ENCODE data around the gene EDA. TPM values are rescaled to one million over a fixed set of nuclear protein-coding genes. Genes with fewer than 3 reads are reported as not detected.

EDA gene
- total RNA-seq, 1 donor from 2014 or later = 1.1 TPM

DNA sequence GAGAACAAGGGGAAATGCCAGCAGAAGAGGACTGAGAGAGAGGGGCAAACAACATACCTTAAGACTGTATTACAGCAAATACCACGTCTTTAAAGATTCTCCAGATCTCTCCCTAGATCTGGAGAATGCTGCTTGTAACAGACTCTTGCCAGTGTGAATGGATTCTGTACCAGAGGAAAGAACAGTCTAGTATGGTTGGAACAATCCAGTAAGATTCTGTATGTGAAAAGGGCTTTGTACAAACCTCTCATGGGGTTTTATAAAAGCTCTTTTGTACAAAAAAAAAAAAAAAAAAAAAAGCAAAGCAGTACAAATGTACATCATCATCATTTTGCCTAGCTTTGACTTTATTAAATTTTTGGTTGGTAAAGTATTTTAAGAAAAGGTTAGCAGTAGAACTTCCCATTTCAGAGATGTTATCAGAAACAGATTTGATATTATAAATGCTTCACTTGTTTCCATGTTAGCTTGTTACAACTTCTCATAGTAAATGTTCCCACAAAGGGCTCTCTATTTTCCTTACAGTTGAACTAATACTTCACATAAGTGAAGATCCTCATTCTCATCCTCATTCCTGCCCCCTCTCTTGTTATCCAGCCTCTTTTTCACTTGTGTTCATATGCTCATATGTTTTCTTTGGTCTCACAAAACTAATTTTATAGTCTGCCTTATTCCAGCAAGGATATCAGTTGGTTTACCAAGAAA lies 144.2 kb downstream of the EDA start:
- no peak overlapping the region for H3K4me3 Mint-ChIP-seq (ENCODE audit: unreplicated experiment)
- TF ChIP-seq CTCF (IDR thresholded peaks at IDR 0.05) = no peak
- H3K27me3 Mint-ChIP-seq (ENCODE audit: low read depth) = no peaks in the 10 kb centered on the region
- no peak for DNase-seq (ENCODE audit: low spot score)
- no peaks in the 10 kb centered on the region for H3K36me3 Mint-ChIP-seq (ENCODE audit: low read depth)
- peaks cover 12% of the 10 kb centered on the region for H3K9me3 Mint-ChIP-seq (ENCODE audit: low read depth)
- H3K4me1 Mint-ChIP-seq (ENCODE audit: low read depth) = no peaks in the 10 kb centered on the region
- H3K27ac Mint-ChIP-seq (ENCODE audit: unreplicated experiment) = no peak overlapping the region

GRCh38 chrX:69761633-69762032 lies 145.7 kb downstream of the EDA start:
- no peak overlapping the region for H3K27ac Mint-ChIP-seq (ENCODE audit: unreplicated experiment)
- H3K36me3 Mint-ChIP-seq (ENCODE audit: low read depth) = no peaks in the 10 kb centered on the region
- H3K4me3 Mint-ChIP-seq (ENCODE audit: unreplicated experiment) = no peak overlapping the region
- TF ChIP-seq CTCF (IDR thresholded peaks at IDR 0.05) = no peak
- DNase-seq (ENCODE audit: low spot score) = no peak
- no peaks in the 10 kb centered on the region for H3K4me1 Mint-ChIP-seq (ENCODE audit: low read depth)
- no peaks in the 10 kb centered on the region for H3K27me3 Mint-ChIP-seq (ENCODE audit: low read depth)
- peaks cover 11% of the 10 kb centered on the region for H3K9me3 Mint-ChIP-seq (ENCODE audit: low read depth)

DNA sequence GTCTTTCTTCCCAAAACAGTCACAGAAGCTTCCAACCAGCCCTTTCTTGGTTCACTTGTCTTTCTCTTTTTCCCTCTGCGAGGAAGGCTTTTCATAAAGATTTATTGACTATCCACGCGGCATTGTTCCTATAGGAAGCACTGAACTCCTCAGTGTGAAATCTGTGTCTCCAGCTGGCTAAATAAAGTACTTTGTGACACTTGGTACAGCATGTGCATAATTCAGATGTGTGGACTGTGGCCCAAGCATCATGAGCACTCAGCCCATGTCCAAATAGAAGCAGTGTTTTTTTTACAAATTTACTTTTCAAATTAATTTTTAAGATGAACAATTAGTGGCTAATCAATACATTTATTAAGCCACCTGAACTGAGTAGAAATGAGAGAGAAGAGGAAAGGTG lies 146.4 kb downstream of the EDA start:
- DNase-seq (ENCODE audit: low spot score) = no peak
- Mint-ChIP-seq H3K9me3 (ENCODE audit: low read depth) (peaks cover 10% of the 10 kb centered on the region), H3K27me3 (ENCODE audit: low read depth) (no peaks in the 10 kb centered on the region)

GRCh38 chrX:69793260-69793935 lies 177.5 kb downstream of the EDA start:
- H3K27ac Mint-ChIP-seq (ENCODE audit: unreplicated experiment) = no peak overlapping the region
- H3K27me3 Mint-ChIP-seq (ENCODE audit: low read depth) = no peaks in the 10 kb centered on the region
- H3K36me3 Mint-ChIP-seq (ENCODE audit: low read depth) = no peaks in the 10 kb centered on the region
- H3K4me3 Mint-ChIP-seq (ENCODE audit: unreplicated experiment) = no peak overlapping the region
- H3K9me3 Mint-ChIP-seq (ENCODE audit: low read depth) = peaks cover 30% of the 10 kb centered on the region
- no peaks in the 10 kb centered on the region for H3K4me1 Mint-ChIP-seq (ENCODE audit: low read depth)
- no peak for DNase-seq (ENCODE audit: low spot score)
- no peak for TF ChIP-seq CTCF (IDR thresholded peaks at IDR 0.05)

More for the DNA sequence above, 146.4 kb downstream of the EDA start:
- no peak overlapping the region for H3K4me3 Mint-ChIP-seq (ENCODE audit: unreplicated experiment)
- no peak overlapping the region for H3K27ac Mint-ChIP-seq (ENCODE audit: unreplicated experiment)
- no peaks in the 10 kb centered on the region for H3K36me3 Mint-ChIP-seq (ENCODE audit: low read depth)
- H3K4me1 Mint-ChIP-seq (ENCODE audit: low read depth) = no peaks in the 10 kb centered on the region
- no peak for TF ChIP-seq CTCF (IDR thresholded peaks at IDR 0.05)

DNA sequence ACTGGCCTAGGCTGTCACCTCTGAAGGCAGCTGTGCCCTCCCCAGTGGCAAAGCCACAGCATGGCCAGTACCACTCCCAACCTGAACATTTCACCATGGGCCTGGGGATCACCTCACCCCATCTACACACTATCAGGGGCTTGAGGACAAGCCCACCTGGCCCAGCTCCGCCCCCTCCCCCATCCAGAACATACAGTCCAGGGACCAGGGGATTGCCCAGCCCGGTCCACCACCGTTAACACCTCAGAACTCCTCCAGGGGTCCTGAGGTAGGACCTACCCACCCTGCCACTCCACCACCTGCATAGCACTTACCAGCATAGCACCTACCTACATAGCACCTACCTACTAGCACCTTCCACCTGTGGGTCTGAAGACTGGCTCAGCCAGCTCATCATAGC lies 179.8 kb downstream of the EDA start:
- TF ChIP-seq CTCF (IDR thresholded peaks at IDR 0.05) = no peak
- no peak overlapping the region for H3K4me3 Mint-ChIP-seq (ENCODE audit: unreplicated experiment)
- H3K36me3 Mint-ChIP-seq (ENCODE audit: low read depth) = no peaks in the 10 kb centered on the region
- H3K27me3 Mint-ChIP-seq (ENCODE audit: low read depth) = no peaks in the 10 kb centered on the region
- DNase-seq (ENCODE audit: low spot score) = peak; percentile 53
- H3K27ac Mint-ChIP-seq (ENCODE audit: unreplicated experiment) = no peak overlapping the region
- no peaks in the 10 kb centered on the region for H3K4me1 Mint-ChIP-seq (ENCODE audit: low read depth)
- peaks cover 32% of the 10 kb centered on the region for H3K9me3 Mint-ChIP-seq (ENCODE audit: low read depth)

Measured in chondrocyte (in vitro differentiated cells).